Body of pancreas (tissue), 4 donors: ENCODE data around the gene COL28A1.

ENCODE experiments used
- POLR2A ChIP-seq, 3 donors: fragments of 450-650 bp; IDR thresholded peaks; one replicate each; pipeline ENCODE4 v1.6.1; 2016; ENCODE audit warnings: antibody characterized with exemption in 3 of 3, mild to moderate bottlenecking in 2 of 3
- TF ChIP-seq, protein P1 (sequence below), 7 experiments: fragments of 450-650 bp in 4 of 7; fragments of 200-600 bp in 3 of 7; sonication (generic) in 3 of 7; IDR thresholded peaks; one replicate each; pipeline ENCODE4 v1.5.1; 2016 to 2019; ENCODE audit warnings: antibody characterized with exemption in 7 of 7

DNA sequence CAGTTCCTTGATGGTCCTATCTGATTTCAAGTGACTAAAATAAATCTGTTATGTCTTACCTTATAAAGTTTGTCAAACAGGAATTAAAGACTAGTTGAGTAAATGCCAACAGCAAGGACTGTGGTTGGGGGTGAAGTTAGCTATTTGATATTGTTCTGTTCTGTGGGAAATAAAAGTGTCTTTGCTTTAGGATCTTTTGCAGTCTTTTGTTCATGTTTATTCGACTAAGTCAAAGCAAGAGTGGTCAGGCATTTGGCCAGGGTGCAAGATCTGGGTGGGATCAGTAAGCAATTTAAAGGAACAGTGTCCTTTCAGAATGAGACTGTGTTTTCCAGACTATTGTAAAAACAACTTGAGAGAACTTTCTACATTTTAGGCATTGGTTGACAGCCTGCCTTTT is at the start of gene COL28A1:
- no peak for TF ChIP-seq POLR2A (IDR thresholded peaks at IDR 0.05)
- TF ChIP-seq, protein P1, sequence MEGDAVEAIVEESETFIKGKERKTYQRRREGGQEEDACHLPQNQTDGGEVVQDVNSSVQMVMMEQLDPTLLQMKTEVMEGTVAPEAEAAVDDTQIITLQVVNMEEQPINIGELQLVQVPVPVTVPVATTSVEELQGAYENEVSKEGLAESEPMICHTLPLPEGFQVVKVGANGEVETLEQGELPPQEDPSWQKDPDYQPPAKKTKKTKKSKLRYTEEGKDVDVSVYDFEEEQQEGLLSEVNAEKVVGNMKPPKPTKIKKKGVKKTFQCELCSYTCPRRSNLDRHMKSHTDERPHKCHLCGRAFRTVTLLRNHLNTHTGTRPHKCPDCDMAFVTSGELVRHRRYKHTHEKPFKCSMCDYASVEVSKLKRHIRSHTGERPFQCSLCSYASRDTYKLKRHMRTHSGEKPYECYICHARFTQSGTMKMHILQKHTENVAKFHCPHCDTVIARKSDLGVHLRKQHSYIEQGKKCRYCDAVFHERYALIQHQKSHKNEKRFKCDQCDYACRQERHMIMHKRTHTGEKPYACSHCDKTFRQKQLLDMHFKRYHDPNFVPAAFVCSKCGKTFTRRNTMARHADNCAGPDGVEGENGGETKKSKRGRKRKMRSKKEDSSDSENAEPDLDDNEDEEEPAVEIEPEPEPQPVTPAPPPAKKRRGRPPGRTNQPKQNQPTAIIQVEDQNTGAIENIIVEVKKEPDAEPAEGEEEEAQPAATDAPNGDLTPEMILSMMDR (IDR thresholded peaks at IDR 0.05): no peak
